ENCODE results near the gene FAM13A.

Gene FAM13A

DNA sequence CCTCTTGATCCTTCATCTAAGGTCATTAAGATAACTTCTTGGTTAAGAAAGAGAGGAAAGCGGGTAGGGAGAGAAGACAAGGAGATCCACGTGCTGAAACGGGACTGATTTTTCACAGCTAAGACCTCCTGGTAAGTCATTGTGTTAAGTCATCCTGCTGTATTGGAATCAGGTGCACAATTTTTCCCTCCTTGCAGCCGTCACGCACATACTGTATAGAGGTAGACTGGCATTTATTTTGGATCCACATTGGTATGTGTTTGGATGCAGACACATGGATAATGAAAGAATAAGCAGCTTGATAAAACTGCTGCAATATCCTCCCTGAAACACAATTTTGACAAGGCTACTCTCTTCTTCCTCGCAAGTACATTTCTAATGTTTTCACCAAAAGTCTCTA lies 299.2 kb downstream of the FAM13A start:
- no peak overlapping the region for H3K27ac ChIP-seq (replicated peaks; ENCODE audit: low read length)
- H2AK5ac ChIP-seq (ENCODE audit: low read depth, low read length): no peak overlapping the region
- no peak overlapping the region for H3K23ac ChIP-seq (ENCODE audit: low read depth, low read length, poor library complexity)
- H2BK5ac ChIP-seq (ENCODE audit: low read length): no peak overlapping the region
- H2AFZ ChIP-seq (ENCODE audit: low read length): no peak overlapping the region
- no peaks in the 10 kb centered on the region for H3K27me3 ChIP-seq (ENCODE audit: control insufficient read depth in 3 of 3, insufficient read depth in 3 of 3, low read depth in 1 of 3, low read length in 3 of 3)
- no peak overlapping the region for H3K4me3 ChIP-seq (ENCODE audit: low read length in 2 of 2)
- H3K14ac ChIP-seq (ENCODE audit: low read length): no peak overlapping the region
- no peak overlapping the region for H4K91ac ChIP-seq (ENCODE audit: low read depth, low read length, poor library complexity)
- no peak overlapping the region for H3K9ac ChIP-seq (ENCODE audit: low read depth, low read length, poor library complexity)
- H2BK12ac ChIP-seq (ENCODE audit: low read length): no peak overlapping the region
- no peak overlapping the region for H4K8ac ChIP-seq (ENCODE audit: low read depth, low read length)
- DNase-seq (ENCODE audit: low spot score): no peak
- no peak overlapping the region for H3K4ac ChIP-seq (ENCODE audit: low read length)
- no peaks in the 10 kb centered on the region for H3K9me3 ChIP-seq (replicated peaks in 1 of 2; ENCODE audit: control insufficient read depth in 2 of 2, insufficient read depth in 1 of 2, low read depth in 1 of 2, low read length in 2 of 2)
- no peaks in the 10 kb centered on the region for H3K36me3 ChIP-seq (replicated peaks in 1 of 2; ENCODE audit: control insufficient read depth in 2 of 2, insufficient read depth in 2 of 2, low read length in 2 of 2)
- no peak overlapping the region for H2BK120ac ChIP-seq (ENCODE audit: low read depth, low read length)
- no peak overlapping the region for H2BK15ac ChIP-seq (ENCODE audit: low read length)
- no CpG with 5 or more reads among the region's 6 CpGs for WGBS, 2 donors (ENCODE audit: extremely low coverage in 2 of 2, insufficient read length in 2 of 2, insufficient replicate concordance in 1 of 2)
- H3K18ac ChIP-seq (ENCODE audit: low read length): no peak overlapping the region
- H3K79me1 ChIP-seq (ENCODE audit: low read depth, low read length): no peaks in the 10 kb centered on the region
- peaks cover 9 to 21% of the 10 kb centered on the region in 2 donors for H3K4me1 ChIP-seq (ENCODE audit: control insufficient read depth in 2 of 2, insufficient read depth in 1 of 2, low read depth in 1 of 2, low read length in 2 of 2)
- no peak overlapping the region for H3K4me2 ChIP-seq (ENCODE audit: insufficient read depth, low read length, poor library complexity, severe bottlenecking)

- no peak overlapping the region for H3K27ac ChIP-seq (replicated peaks; ENCODE audit: low read length)
- H3K4me2 ChIP-seq (ENCODE audit: insufficient read depth, low read length, poor library complexity, severe bottlenecking): no peak overlapping the region
- H3K14ac ChIP-seq (ENCODE audit: low read length): no peak overlapping the region
- DNase-seq (ENCODE audit: low spot score): no peak
- no peak overlapping the region for H2AFZ ChIP-seq (ENCODE audit: low read length)
- no peak overlapping the region for H3K4me3 ChIP-seq (ENCODE audit: low read length in 2 of 2)
- H3K9ac ChIP-seq (ENCODE audit: low read depth, low read length, poor library complexity): no peak overlapping the region
- no peak overlapping the region for H2BK120ac ChIP-seq (ENCODE audit: low read depth, low read length)
- H3K36me3 ChIP-seq (replicated peaks in 1 of 2; ENCODE audit: control insufficient read depth in 2 of 2, insufficient read depth in 2 of 2, low read length in 2 of 2): no peaks in the 10 kb centered on the region
- H3K79me1 ChIP-seq (ENCODE audit: low read depth, low read length): no peaks in the 10 kb centered on the region
- H3K23ac ChIP-seq (ENCODE audit: low read depth, low read length, poor library complexity): no peak overlapping the region
- peaks cover 9 to 17% of the 10 kb centered on the region in 2 donors for H3K4me1 ChIP-seq (ENCODE audit: control insufficient read depth in 2 of 2, insufficient read depth in 1 of 2, low read depth in 1 of 2, low read length in 2 of 2)
- H2BK12ac ChIP-seq (ENCODE audit: low read length): no peak overlapping the region
- H2BK15ac ChIP-seq (ENCODE audit: low read length): no peak overlapping the region
- no peak overlapping the region for H3K18ac ChIP-seq (ENCODE audit: low read length)
- H4K91ac ChIP-seq (ENCODE audit: low read depth, low read length, poor library complexity): no peak overlapping the region
- no peak overlapping the region for H2BK5ac ChIP-seq (ENCODE audit: low read length)
- H3K4ac ChIP-seq (ENCODE audit: low read length): no peak overlapping the region
- H3K27me3 ChIP-seq (ENCODE audit: control insufficient read depth in 3 of 3, insufficient read depth in 3 of 3, low read depth in 1 of 3, low read length in 3 of 3): no peaks in the 10 kb centered on the region
- no peaks in the 10 kb centered on the region for H3K9me3 ChIP-seq (replicated peaks in 1 of 2; ENCODE audit: control insufficient read depth in 2 of 2, insufficient read depth in 1 of 2, low read depth in 1 of 2, low read length in 2 of 2)
- H2AK5ac ChIP-seq (ENCODE audit: low read depth, low read length): no peak overlapping the region
- no peak overlapping the region for H4K8ac ChIP-seq (ENCODE audit: low read depth, low read length)
These were observed 299.9 kb downstream of the FAM13A start for GRCh38 chr4:88757067-88757466.

DNA sequence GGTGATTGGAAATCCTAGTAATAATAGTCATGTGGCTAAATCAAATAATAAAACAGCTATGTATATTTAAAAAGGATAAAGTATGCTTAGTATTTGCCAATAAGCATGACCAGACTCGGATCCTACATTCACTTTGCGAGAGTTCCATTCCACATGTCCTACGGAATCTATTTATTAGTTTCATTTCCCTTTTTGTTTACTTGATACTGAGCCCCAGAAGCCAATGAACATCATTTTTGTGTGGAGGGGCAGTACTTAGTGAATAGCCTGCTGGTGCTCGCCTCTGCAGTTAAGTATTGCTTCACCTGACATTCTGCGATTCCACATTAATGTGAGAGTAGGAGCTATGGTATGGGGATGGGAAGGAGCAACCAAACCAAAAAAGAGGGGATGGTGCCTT lies 300.8 kb downstream of the FAM13A start:
- Histone ChIP-seq H3K23ac (ENCODE audit: low read depth, low read length, poor library complexity) (no peak overlapping the region), H3K36me3 (replicated peaks in 1 of 2; ENCODE audit: control insufficient read depth in 2 of 2, insufficient read depth in 2 of 2, low read length in 2 of 2) (no peaks in the 10 kb centered on the region), H3K27me3 (ENCODE audit: control insufficient read depth in 3 of 3, insufficient read depth in 3 of 3, low read depth in 1 of 3, low read length in 3 of 3) (no peaks in the 10 kb centered on the region), H3K27ac (replicated peaks; ENCODE audit: low read length) (no peak overlapping the region), H3K4ac (ENCODE audit: low read length) (no peak overlapping the region), H3K4me3 (ENCODE audit: low read length in 2 of 2) (no peak overlapping the region), H3K79me1 (ENCODE audit: low read depth, low read length) (no peaks in the 10 kb centered on the region), H3K9me3 (replicated peaks in 1 of 2; ENCODE audit: control insufficient read depth in 2 of 2, insufficient read depth in 1 of 2, low read depth in 1 of 2, low read length in 2 of 2) (no peaks in the 10 kb centered on the region), H2AK5ac (ENCODE audit: low read depth, low read length) (no peak overlapping the region), H3K18ac (ENCODE audit: low read length) (no peak overlapping the region), H2BK12ac (ENCODE audit: low read length) (no peak overlapping the region), H2AFZ (ENCODE audit: low read length) (no peak overlapping the region), H3K4me2 (ENCODE audit: insufficient read depth, low read length, poor library complexity, severe bottlenecking) (no peak overlapping the region), H3K14ac (ENCODE audit: low read length) (no peak overlapping the region), H4K8ac (ENCODE audit: low read depth, low read length) (no peak overlapping the region), H4K91ac (ENCODE audit: low read depth, low read length, poor library complexity) (no peak overlapping the region), H2BK5ac (ENCODE audit: low read length) (no peak overlapping the region), H2BK120ac (ENCODE audit: low read depth, low read length) (no peak overlapping the region), H3K9ac (ENCODE audit: low read depth, low read length, poor library complexity) (no peak overlapping the region), H2BK15ac (ENCODE audit: low read length) (no peak overlapping the region), H3K4me1 (ENCODE audit: control insufficient read depth in 2 of 2, insufficient read depth in 1 of 2, low read depth in 1 of 2, low read length in 2 of 2) (peaks cover 9 to 14% of the 10 kb centered on the region in 2 donors)
- no peak for DNase-seq (ENCODE audit: low spot score)
- WGBS, 2 donors (ENCODE audit: extremely low coverage in 2 of 2, insufficient read length in 2 of 2, insufficient replicate concordance in 1 of 2): no CpG with 5 or more reads among the region's 5 CpGs

DNA sequence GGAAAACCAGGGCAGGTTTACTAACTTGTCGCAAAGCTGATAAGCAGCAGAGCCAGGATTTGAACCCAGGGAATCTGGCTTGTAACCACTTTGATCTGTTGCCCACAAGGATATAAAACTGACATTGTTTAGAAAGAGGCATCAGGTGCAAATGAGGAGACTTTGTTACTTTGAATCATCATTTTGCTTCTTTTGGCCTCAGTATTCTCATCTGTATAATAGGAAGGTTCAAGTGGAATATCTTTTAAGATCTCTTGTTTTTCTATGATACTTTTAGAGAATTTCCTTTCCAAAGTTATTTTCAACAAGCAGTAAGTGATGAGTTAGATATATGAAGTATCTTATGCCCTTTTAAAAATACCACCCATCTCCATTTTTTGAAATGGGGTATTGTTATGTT lies 301.5 kb downstream of the FAM13A start:
- peaks cover 9 to 14% of the 10 kb centered on the region in 2 donors for H3K4me1 ChIP-seq (ENCODE audit: control insufficient read depth in 2 of 2, insufficient read depth in 1 of 2, low read depth in 1 of 2, low read length in 2 of 2)
- no peak overlapping the region for H3K18ac ChIP-seq (ENCODE audit: low read length)
- no peak overlapping the region for H3K4me3 ChIP-seq (ENCODE audit: low read length in 2 of 2)
- no peak overlapping the region for H4K8ac ChIP-seq (ENCODE audit: low read depth, low read length)
- DNase-seq (ENCODE audit: low spot score): no peak
- H3K14ac ChIP-seq (ENCODE audit: low read length): no peak overlapping the region
- no peak overlapping the region for H2AFZ ChIP-seq (ENCODE audit: low read length)
- H3K27me3 ChIP-seq (ENCODE audit: control insufficient read depth in 3 of 3, insufficient read depth in 3 of 3, low read depth in 1 of 3, low read length in 3 of 3): no peaks in the 10 kb centered on the region
- no peaks in the 10 kb centered on the region for H3K79me1 ChIP-seq (ENCODE audit: low read depth, low read length)
- no CpG with 5 or more reads among the region's 1 CpG for WGBS, 2 donors (ENCODE audit: extremely low coverage in 2 of 2, insufficient read length in 2 of 2, insufficient replicate concordance in 1 of 2)
- no peak overlapping the region for H2BK120ac ChIP-seq (ENCODE audit: low read depth, low read length)
- H3K4me2 ChIP-seq (ENCODE audit: insufficient read depth, low read length, poor library complexity, severe bottlenecking): no peak overlapping the region
- no peak overlapping the region for H2BK15ac ChIP-seq (ENCODE audit: low read length)
- no peak overlapping the region for H2AK5ac ChIP-seq (ENCODE audit: low read depth, low read length)
- H3K9ac ChIP-seq (ENCODE audit: low read depth, low read length, poor library complexity): no peak overlapping the region
- H3K9me3 ChIP-seq (replicated peaks in 1 of 2; ENCODE audit: control insufficient read depth in 2 of 2, insufficient read depth in 1 of 2, low read depth in 1 of 2, low read length in 2 of 2): no peaks in the 10 kb centered on the region
- no peak overlapping the region for H3K27ac ChIP-seq (replicated peaks; ENCODE audit: low read length)
- peaks cover 0 to 2% of the 10 kb centered on the region in 2 donors for H3K36me3 ChIP-seq (replicated peaks in 1 of 2; ENCODE audit: control insufficient read depth in 2 of 2, insufficient read depth in 2 of 2, low read length in 2 of 2)
- H3K4ac ChIP-seq (ENCODE audit: low read length): no peak overlapping the region
- H4K91ac ChIP-seq (ENCODE audit: low read depth, low read length, poor library complexity): no peak overlapping the region
- H2BK5ac ChIP-seq (ENCODE audit: low read length): no peak overlapping the region
- no peak overlapping the region for H2BK12ac ChIP-seq (ENCODE audit: low read length)
- no peak overlapping the region for H3K23ac ChIP-seq (ENCODE audit: low read depth, low read length, poor library complexity)
